ENCODE data around the gene CYP2S1.

CYP2S1 gene

DNA sequence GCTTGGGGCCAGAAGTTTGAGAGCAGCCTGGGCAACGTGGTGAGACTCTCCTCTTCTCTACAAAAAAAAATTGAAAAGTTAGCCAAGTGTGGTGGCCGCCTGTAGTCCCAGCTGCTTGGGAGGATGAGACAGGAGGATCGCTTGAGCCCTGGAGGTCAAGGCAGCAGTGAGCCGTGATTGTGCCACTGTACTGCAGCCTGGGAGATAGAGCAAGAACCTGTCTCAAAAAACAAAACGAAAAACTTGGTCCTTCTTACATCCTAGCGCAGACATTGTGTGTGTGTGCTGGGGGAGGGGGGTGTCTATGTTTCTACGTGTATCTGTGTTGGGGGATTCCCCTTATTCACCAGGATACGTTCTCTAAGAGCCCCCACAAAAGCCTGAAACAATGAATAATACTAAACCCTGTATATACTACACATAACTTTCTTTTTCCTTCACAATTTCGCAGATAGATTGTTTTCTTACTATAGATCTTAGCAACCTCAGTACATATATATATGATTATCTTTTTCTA lies 33.9 kb downstream of the CYP2S1 start:
- no peak for DNase-seq

- no peak for DNase-seq
Measured at GRCh38 chr19:41228486-41228885, 35.5 kb downstream of the CYP2S1 start.

DNA sequence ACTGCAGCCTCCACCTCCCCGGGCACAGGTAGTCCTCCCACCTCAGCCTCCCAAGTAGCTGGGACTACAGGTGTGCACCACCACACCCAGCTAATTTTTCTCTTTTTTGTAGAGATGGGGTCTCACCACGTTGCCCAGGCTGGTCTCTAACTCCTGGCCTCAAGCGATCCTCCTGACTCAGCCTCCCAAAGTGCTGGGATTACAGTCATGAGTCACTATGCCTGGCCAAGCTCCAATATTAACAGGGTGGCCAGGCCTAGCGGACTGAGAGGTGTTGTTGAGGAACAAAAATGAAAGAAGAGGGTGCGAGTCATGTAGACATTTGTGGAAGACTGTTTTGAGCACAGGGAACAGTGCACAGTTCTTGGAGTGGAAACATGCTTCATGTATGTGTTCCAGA lies 36.3 kb downstream of the CYP2S1 start:
- DNase-seq, result peak; percentile 76

GRCh38 chr19:41230067-41230857 lies 37.2 kb downstream of the CYP2S1 start:
- DNase-seq, result no peak

- no peak for DNase-seq
Measured at GRCh38 chr19:41232686-41233085, 39.7 kb downstream of the CYP2S1 start.

- DNase-seq, result no peak
Measured at GRCh38 chr19:41233748-41234240, 40.8 kb downstream of the CYP2S1 start.

DNA sequence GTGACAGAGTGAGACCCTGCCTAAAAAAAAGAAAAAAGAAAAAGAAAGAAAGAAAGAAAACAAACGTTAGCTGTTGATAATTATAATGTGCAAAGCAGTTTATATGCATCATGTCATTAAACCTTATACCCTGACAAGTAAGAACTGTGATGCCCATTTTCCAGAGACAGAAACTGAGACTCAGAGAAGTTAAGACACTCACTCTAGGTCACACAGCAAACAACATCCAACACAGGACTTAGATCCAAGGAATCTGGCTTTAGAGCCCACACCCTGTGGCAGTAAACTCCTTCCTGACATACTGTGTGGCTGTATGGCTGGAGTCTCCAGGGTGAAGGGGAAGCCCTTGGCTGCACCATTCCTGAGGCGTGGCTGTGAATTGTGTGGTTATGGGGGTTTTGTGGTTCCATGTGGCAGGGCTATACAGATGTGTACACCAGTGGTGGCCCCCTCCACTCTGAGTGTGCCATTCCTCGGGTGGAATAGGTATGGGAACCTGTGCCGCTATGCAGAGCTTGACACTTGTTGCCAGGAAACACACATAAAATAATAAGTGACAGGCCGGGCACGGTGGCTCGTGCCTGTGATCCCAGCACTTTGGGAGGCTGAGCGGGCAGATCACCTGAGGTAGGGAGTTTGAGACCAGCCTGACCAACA lies 41.6 kb downstream of the CYP2S1 start:
- DNase-seq, result no peak

DNA sequence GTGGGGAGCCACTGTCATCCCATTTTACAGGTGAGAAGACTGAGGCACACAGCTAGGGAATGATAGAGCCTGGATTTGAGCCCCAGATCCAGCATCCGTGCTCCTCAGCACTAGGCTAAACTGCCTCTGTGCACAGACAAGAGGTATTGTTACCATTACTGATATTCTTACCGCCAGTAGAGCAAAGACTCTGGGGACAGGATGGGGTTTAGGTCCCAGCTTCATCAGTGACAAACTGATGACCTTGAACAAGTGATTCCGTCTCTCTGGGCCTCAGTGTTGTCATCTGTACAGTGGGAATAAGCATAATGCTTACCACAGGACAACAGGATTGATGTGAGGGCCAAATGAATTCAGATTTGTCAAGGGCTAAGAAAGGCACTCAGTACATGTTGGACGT lies 42.5 kb downstream of the CYP2S1 start:
- DNase-seq, result no peak

- DNase-seq, result no peak
Measured at GRCh38 chr19:41238244-41238643, 45.2 kb downstream of the CYP2S1 start.

DNA sequence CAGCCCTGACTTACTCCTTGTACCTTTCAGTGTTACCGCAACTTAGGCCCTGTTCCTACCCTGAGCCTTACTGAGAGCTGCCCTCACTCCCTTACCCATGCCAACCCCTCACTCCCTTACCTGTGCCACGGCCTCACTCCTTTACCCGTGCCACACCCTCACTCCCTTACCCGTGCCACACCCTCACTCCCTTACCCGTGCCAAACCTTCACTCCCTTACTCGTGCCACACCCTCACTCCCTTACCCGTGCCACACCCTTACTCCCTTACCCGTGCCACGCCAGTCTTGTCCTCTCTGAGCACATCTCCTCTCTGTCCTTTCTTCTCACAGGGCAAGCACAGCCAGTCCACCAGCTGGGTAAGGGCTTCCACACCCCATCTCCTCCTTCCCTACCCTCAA lies 46.3 kb downstream of the CYP2S1 start:
- no peak for DNase-seq

- DNase-seq, result no peak
Measured at GRCh38 chr19:41239961-41240574, 47.0 kb downstream of the CYP2S1 start.

DNA sequence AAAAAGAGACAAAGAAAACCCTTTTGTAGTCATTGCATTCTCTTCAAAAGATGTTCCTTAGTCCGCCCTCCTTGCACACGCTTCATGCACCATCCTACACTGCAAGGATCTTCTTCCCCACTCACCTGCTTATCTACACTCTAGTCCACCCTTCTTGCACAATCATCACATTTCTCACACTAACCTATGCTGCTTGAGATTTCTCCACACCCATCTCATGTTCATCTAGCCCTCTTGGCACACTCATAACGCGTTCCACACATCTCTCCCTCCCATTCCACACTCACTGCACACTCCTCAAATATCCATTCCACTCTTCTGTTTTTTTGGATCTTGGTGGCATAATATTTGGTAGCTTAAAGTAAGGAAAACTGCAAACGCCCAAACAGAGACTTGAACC lies 48.8 kb downstream of the CYP2S1 start:
- no peak for DNase-seq

- no peak for DNase-seq
Measured at GRCh38 chr19:41244117-41244516, 51.1 kb downstream of the CYP2S1 start.

DNA sequence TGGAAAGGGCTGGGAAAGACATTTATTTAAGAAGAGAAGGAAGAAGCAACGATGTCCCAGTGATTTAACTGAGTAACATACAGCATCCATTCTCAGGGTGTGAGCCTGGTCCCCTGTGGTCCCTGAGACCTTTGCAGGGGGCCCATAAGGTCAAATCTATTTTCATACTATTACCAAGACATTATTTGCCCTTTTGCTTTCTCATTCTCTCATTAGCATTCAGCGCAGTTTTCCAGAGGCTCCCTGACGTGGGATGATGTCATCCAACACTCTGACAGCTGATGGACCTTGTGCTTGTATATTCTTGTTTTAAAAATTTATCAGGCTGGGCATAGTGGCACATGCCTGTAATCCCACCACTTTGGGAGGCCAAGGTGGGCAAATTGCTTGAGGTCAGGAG lies 52.8 kb downstream of the CYP2S1 start:
- no peak for DNase-seq

GRCh38 chr19:41248895-41249294 lies 55.9 kb downstream of the CYP2S1 start:
- no peak for DNase-seq

- no peak for DNase-seq
Measured at GRCh38 chr19:41249707-41250423, 56.8 kb downstream of the CYP2S1 start.

DNA sequence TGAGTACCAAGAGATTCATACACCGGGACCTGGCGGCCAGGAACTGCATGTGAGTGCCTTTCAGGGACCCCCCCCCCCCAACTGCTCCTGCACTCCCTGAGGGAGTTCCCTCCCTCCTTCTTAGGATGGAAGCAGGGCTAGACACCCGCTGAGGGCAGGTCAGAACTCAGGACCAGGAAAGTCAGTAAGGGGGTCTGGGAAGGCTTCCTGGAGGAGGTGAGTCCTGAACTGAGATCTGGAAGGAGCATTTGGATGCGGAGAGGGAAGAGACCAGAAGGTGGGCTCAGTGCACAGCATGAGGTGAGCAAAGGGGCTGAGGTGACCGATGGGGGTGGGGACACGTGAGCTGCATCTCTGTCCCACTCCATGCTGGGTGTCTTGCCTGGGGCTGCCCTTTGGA lies 60.6 kb downstream of the CYP2S1 start:
- DNase-seq, result no peak

DNA sequence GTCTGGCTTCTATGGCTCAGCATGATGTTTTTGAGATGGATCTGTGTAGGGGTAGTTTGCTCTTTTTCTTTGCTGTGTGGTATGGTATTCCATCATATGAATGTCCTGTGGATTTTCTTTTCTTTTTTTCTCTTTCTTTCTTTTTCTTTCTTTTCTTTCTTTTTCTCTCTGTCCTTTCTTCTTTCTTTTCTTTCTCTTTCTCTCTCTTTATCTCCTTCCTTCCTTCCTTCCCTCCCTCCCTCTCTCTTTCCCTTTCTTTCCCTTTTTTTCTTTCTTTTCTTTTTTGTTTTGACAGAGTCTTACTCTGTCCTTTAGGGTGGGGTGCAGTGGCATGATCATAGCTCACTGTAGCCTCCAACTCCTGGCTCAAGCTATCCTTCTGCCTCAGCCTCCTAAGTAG lies 62.2 kb downstream of the CYP2S1 start:
- DNase-seq, result no peak

Data from EL (cell line).